ENCODE data around the gene RAPGEF1.

The RAPGEF1 gene

DNA sequence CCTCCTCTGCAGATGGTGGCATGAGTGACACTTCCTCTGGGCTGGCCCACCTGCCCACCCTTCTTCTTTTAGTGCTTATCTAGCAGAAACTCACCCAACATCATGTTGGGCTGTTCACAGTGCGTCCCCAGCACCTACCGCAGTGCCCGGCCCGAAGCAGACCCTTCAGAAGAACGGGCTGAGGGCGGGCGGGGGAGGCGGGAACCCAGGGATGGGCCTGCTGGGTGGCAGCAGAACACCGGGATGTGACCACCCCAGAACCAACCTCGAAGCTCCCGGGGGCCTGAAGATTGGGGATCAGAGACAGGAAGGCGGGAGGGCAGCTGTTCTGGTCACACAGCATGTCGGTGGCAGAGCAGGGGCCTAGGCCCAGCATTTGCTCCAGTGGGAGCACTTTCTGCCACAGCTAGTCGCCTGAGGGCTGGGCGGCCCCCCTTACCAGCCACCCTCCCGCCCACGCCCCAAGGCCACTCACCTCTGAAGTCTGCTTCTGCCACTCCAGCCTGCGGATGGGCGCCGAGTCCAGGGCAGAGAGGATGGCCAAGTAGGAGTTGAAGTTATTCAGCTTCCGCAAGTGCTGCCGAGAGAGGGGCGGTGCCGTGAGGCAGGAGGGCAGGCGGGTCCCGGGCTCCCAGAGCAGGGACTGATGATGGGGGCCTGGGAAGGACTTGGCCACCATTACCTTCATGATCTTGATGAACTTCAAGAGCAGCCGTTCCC, 155.9 kb downstream of the RAPGEF1 start:
- DNase-seq (ENCODE audit: low read depth), result no peak

DNA sequence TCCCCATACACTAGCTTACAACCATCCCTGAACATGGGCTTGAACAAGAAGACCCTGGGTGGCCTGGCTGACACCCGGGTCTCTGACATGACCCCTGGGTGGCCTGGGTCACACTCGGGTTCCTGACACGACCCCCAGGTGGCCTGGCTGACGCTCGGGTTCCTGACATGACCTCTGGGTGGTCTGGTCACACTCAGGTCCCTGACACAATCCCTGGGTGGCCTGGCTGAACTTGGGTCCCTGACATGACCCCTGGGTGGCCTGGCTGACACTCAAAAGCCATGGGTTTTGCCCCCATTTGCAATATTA, 156.6 kb downstream of the RAPGEF1 start:
- no peak for DNase-seq (ENCODE audit: low read depth)

DNA sequence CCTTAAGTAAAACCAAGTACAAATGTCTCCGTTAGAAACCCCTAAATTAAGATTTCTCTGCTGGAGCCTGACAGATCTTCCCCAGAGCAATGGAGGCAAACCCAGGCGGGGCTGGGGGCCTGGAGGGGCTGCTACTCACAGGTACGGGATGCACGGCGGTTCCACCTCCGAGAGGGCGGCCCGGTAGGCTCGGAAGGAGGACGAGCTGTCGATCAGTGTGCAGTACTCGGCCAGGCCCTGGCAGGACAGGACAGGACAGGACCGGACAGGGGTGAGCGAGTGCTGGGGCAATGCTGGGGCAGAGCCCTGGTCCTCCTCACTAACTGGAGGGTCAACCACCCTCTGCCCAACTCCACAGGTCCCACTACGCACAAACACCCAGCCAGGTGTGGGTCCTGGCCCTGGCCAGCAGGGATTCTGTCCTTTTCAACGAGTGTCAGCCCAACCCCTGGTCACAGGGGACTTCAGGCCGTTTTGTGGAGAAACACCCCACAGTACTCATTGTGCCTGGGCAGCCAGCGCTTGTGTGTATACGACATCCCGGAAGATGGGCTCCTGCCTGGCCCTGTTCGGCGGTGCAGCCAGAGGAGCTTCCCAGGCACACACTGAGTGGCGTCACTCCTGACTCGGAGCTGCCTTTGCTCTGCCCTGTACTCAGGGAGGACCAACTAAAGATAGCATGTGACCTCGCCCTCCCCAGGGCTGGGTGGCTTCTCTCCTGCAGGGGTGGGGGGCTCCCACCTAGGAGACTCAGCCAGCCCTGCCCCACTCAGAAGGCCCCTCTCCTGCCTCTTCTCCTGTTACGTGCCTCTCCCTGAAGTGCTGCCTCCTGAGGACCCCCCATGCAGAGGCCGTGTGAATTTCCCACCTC, 157.2 kb downstream of the RAPGEF1 start:
- DNase-seq (ENCODE audit: low read depth), result no peak

DNA sequence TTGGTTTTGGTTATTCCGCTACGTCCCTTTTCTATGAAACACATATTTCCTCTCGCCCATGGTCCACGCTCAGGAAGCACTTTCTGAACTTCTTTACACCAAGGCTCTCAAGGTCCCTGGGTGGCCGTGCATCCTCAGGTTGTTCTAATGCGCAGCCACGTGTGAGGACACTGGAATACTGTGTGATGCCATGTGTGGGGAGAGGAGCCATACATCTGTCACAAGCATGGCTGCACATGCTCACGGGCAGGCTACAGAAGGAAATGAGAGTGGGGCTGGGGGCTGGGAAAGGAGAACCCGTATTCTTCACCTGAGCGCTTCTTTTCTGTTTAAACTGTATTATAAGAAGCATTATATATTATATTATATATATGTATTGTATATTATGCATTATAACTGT, 157.8 kb downstream of the RAPGEF1 start:
- no peak for DNase-seq (ENCODE audit: low read depth)

DNA sequence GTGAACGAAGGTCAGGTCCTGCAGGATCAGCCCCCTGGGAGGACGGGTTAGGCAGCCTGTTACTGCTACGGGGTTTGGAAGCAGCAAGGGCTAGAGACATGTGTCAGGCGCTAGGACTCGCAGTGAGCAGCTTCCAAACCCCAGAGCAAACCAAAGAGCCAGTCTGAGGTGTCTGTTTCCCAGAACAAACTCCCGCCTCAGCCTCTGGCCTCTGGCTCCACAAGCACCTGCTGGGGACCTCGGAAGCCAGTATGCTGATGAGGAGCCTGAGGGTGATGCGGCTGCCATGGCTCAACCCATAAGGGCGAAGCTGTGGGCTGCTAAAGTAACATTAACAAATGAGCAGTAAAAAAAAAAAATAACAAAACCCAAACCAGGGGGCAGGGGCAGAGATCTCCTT, 159.5 kb downstream of the RAPGEF1 start:
- no peak for DNase-seq (ENCODE audit: low read depth)

DNA sequence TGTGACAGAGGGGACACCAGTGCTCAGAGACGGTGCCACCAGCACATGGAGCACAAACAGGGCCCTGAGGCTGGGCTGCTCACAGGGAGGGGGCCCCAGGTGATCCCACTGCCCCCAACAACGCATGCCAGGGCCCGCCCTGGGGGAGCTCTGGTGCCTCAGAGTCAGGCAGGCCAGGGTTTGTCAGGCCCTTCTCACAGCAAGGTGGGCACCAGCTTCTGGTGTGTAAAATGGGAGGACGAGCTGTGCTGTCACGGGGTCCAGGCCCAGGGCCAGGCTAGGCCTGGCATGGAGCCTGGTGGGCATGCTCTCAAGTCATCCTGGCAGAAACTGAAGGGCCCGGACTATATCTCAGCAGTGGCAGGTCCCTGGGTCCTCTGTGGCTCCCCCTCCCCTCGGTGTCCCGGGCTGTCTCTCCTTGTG, 160.1 kb downstream of the RAPGEF1 start:
- no peak for DNase-seq (ENCODE audit: low read depth)

GRCh38 chr9:131578731-131579504, 161.0 kb downstream of the RAPGEF1 start:
- DNase-seq (ENCODE audit: low read depth), result no peak

GRCh38 chr9:131578021-131578420, 161.9 kb downstream of the RAPGEF1 start:
- DNase-seq (ENCODE audit: low read depth), result no peak

DNA sequence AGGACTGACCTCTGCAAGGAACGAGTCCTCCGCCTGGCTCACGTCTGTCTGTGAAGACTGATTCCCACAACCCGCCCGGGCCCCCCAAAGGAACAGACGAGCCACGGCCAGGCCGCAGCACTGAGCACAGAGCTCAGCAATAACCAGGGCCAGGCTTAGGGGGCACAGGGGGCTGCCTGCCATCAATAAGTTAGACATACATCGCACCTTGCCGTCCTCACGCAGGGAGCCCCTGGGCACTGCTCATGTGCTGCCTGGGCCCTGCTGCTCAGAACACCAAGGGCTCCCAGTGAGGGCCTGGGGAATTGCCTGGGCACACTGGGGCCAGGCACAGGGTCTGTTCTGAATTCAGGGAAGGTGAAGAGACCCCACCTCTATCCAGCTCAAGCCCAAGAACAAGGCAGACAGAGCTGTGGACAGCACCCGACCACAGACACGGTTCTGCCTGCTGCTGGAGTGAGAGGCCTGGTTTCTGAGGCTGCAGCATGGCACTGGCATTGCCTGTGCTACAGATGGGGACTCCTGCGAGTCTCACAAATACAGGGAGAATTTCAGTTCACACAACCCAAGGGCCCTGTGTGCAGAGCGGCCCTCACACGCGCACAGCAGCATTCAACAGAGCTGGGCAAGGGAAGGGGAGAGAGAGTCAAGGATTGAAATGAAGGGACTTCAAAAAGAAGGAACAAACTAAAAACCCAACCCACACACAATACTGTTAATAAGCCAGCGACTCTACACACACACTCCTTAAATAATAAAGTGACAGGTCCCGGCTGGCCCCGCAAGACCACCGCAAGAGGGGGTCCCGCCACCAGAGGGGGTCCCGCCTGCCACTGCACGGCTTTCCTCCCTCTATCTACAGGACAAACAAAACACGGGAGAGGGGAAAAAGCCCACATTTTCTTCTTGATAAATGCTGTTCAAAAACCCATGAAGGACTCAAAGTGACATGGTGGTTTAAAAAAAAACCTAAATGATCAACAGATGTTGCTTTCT, 162.6 kb downstream of the RAPGEF1 start:
- DNase-seq (ENCODE audit: low read depth), result no peak

DNA sequence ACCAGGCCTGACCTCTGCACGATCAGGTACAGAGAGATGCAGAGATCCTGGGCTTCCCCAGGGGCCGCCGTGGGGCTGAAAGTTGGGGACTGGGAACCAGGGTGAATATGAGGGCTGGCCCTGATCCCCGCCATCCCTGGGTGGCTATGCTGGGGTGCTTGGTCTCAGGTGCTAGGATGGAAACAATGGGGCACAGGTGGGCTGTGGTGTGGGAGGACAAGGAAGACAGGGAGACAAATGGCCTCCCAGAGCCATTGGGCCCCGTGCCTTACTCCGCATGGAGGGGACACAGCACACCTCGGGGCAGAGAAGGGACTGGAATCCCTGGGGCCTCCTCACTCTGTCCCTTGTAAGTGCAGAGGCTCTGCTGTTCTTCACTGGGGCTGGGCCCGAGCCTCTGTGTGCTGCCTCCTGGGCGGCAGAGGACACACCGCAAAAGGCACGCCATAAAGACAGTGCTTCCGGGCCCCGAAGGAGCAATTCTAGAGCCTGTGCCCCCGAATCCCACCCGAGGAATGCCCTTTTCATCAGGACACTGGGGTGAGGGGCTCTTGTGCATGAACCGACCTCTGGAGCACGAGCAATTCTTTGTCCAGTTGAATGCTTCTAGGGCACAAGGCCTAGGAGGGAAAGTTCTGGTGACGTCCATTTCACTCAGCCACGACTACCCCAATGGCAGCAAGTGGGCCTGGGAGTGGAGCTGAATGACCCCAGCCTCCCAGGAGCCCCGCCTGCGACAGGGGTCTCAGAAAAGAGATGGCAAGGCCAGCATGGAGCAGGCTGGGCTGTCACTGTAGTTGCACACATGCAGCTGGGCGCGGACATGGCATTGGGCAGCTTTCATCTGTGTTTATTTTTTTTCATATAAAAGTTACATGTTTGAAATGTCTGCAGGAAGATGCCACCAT, 163.7 kb downstream of the RAPGEF1 start:
- DNase-seq (ENCODE audit: low read depth), result no peak

- DNase-seq (ENCODE audit: low read depth), result no peak
Observed at GRCh38 chr9:131574730-131575640, 164.9 kb downstream of the RAPGEF1 start.

DNA sequence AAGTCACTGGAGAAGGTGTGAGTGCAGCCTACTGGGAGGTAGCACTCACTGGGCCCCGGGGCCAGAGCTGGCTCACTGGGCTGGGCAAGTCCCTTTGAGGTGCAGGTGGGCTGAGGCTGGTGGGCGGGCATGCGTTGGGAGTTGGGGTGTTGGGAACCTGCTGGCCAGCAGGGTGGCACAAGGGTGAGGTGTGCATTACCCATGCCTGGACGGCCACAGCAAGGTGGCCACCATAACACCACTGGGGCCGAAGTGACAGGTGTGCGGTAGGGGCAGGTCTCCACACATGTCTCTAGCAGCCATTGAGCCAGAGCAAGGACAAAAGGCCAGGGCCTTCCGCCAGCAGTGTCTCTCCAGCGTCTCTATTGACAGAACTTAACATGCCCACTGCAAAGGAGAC, 172.0 kb downstream of the RAPGEF1 start:
- no peak for DNase-seq (ENCODE audit: low read depth)

DNA sequence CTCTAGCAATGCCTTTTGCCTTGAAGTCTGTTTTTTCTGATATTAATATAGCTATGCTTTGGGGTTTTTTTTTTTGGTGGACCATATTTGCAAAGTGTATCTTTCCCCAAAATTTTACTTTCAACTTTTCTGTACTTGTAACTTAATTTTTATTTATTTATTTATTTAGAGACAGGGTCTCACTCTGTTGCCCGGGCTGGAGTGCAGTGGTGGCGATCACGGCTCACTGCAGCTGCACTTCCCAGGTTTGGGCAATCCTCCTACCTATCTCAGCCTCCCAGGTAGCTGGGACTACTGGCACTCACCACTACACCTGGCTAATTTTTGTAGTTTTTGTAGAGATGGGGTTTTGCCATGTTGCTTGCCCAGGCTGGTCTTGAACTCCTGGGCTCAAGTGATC, 173.7 kb downstream of the RAPGEF1 start:
- DNase-seq (ENCODE audit: low read depth), result no peak

DNA sequence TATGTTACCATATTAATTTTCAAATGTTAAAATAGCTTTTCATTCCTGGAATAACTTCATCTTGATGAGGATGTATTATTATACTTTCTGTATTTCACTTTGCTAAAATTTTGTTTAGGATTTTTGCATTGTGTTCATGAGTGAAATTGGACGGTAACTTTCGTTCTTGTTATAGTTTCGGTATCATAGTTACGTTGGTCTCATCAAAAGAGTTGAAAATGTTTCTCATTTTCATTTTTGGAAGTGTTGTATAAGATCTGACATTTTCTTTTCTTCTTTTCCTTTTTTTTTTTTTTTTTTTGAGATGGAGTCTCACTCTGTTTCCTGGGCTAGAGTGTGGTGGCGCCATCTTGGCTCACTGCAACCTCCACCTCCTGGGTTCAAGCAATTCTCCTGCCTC, 174.5 kb downstream of the RAPGEF1 start:
- no peak for DNase-seq (ENCODE audit: low read depth)

DNA sequence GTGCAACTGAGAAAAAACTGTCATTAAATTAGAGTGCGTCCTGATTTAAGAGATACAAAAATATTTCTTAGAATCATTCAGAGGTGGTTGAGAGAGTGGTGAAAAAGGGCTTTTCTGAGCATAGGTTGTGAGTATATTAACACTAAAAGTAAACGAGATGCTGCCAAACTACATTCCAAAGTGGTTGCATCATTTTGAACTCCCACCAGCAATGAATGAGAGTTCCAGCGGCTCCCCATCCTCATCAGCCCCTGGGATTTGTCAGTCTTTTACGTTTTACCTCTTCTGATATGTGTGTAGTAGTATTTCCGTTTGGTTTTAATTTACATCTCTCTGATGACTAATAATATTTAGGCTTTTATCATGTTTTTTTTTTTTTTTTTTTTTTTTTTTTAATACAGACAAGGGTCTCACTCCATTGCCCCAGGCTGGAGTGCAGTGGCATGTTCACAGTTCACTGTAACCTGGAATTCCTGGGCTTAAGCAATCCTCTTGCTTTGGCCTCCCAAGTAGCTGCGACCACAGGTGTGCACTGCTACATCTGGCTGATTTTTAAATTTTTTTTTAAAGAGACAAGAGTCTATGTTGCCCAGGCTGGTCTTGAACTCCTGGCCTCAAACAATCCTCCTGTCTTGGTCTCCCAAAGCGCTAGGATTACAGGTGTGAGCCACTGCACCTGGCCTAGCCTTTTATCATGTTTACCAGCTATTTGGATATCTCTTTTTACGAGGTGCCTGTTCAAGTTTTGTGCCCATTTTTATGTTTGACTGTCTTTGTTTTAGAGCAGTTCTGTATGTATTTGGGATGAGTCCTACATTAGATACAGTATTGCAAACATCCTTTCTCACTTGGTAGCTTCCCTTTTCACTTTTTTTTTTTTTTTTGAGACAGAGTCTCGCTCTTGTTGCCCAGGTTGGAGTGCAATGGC, 177.6 kb downstream of the RAPGEF1 start:
- DNase-seq (ENCODE audit: low read depth), result no peak

DNA sequence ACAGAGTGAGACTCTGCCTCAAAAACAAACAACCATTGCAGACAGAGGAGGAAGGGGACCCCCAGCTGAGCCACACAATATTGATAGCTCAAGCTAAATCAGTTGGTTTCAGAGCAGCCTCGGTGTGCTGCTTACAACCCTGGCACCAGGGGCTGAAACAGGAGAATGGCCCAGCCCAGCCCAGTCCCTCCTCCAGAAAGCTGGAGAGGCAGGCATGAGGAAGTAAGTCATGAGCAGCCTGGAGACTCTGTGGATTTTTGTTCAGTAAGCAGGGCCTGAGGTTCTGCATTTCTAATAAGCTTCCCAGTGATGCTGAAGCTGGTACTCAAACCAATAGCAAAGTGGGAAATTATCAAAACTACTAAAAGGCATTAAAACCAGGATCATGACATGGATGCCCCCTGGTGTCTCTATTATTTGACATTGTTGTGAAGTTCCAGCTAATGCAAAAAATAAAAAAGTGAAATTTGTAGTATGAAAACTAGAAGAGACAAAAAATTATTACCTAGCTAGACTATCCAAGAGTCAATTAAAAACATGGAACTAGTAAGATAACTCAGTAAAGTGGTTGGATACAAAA, 180.4 kb downstream of the RAPGEF1 start:
- DNase-seq (ENCODE audit: low read depth), result no peak

DNA sequence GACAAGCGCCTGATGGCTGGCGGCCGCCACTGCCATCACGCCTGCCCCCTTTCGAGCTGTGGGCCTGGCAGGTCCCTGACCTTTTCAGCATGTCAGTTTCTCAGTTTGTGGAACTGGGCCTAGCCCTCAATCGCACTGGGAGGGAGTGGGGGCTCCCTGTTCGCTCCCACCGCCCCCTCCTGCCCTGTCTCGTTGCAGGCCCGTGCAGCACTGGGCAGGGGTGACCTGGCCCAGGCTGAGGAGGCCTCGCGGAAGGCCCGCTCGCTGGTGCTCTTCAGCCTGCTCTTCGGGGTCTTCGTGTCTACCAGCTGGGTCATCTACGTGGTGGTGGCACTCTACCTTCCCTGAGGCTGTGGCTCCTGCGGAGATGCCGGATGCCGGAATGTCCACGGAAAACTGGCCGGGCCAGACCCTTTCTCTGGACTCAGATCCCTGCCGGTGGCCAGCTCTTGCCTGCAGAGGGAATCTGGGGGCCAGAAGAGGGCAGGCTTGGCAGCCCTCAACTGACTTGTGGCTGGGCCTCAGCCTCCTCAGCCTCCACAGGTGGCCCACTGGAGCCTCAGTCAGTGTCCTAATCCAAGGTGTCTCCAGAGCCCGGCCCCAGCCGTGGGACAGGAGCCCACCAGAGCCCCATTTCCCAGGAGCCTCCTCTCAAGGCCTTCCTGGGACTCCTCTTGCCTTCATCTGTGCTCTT, 181.9 kb downstream of the RAPGEF1 start:
- no peak for DNase-seq (ENCODE audit: low read depth)
